HepG2 (cell line): ENCODE results near the gene MMP28. TPM values are rescaled to one million over a fixed set of nuclear protein-coding genes. Genes with fewer than 3 reads are reported as not detected.

Experiments
- CEBPB ChIP-seq: IDR thresholded peaks from 2 replicates; pipeline ENCODE4 v1.6.1; 2011; ENCODE audit warnings: low read depth, low read length, improper control_type of control experiment, borderline replicate concordance
- GABPB1 ChIP-seq: IDR thresholded peaks from 2 replicates; pipeline ENCODE4 v1.6.1; 2016; ENCODE audit warnings: mild to moderate bottlenecking, missing genetic modification reagents, moderate library complexity, missing compliant biosample characterization
- HNRNPLL ChIP-seq: fragments of 200-400 bp; formaldehyde crosslinking; IDR thresholded peaks from 2 replicates; pipeline ENCODE4 v1.6.1; 2017; ENCODE audit warnings: mild to moderate bottlenecking, low read depth, low read length; ENCODE audit not compliant: poor library complexity, severe bottlenecking
- HNRNPUL1 ChIP-seq: fragments of 200-400 bp; formaldehyde crosslinking; IDR thresholded peaks from 2 replicates; pipeline ENCODE4 v1.6.1; 2017; ENCODE audit warnings: low read depth, mild to moderate bottlenecking, low read length, moderate library complexity
- HOXA5 ChIP-seq: sonication (generic); formaldehyde crosslinking; IDR thresholded peaks from 2 replicates; pipeline ENCODE4 v1.4.0; 2020; ENCODE audit warnings: missing genetic modification reagents
- HOXD1 ChIP-seq: sonication (generic); formaldehyde crosslinking; IDR thresholded peaks from 2 replicates; pipeline ENCODE4 v1.5.0; 2020; ENCODE audit warnings: missing genetic modification reagents
- IRF9 ChIP-seq: sonication (generic); formaldehyde crosslinking; IDR thresholded peaks from 2 replicates; pipeline ENCODE4 v1.8.0; 2022; ENCODE audit warnings: missing genetic modification reagents, mild to moderate bottlenecking, borderline replicate concordance
- JARID2 ChIP-seq: sonication (generic); formaldehyde crosslinking; IDR thresholded peaks from 2 replicates; pipeline ENCODE4 v1.8.1; 2023; ENCODE audit warnings: missing genetic modification reagents, inconsistent platforms; ENCODE audit not compliant: insufficient replicate concordance
- MATR3 ChIP-seq: sonication (generic); formaldehyde crosslinking; IDR thresholded peaks from 2 replicates; pipeline ENCODE4 v1.4.0; 2020; ENCODE audit warnings: missing genetic modification reagents
- PHF5A ChIP-seq: IDR thresholded peaks from one replicate; pipeline ENCODE4 v1.6.1; 2018; ENCODE audit warnings: low read depth, missing genetic modification reagents; ENCODE audit not compliant: unreplicated experiment
- PRDM4 ChIP-seq: sonication (generic); formaldehyde crosslinking; IDR thresholded peaks from 2 replicates; pipeline ENCODE4 v1.9.0; 2021; ENCODE audit warnings: missing genetic modification reagents, borderline replicate concordance
- RXRA ChIP-seq: sonication (generic); formaldehyde crosslinking; IDR thresholded peaks from 2 replicates; pipeline ENCODE4 v1.5.1; 2020; ENCODE audit warnings: missing genetic modification reagents
- TRIM24 ChIP-seq: sonication (generic); formaldehyde crosslinking; IDR thresholded peaks from 2 replicates; pipeline ENCODE4 v1.8.0; 2022; ENCODE audit warnings: mild to moderate bottlenecking, missing genetic modification reagents
- ZBTB1 ChIP-seq: sonication (generic); formaldehyde crosslinking; IDR thresholded peaks from 2 replicates; pipeline ENCODE4 v1.4.0; 2020; ENCODE audit warnings: missing genetic modification reagents, borderline replicate concordance
- ZBTB25 ChIP-seq: IDR thresholded peaks from 2 replicates; pipeline ENCODE4 v1.6.1; 2018; ENCODE audit warnings: missing genetic modification reagents
- ZBTB38 ChIP-seq: sonication (generic); formaldehyde crosslinking; IDR thresholded peaks from 2 replicates; pipeline ENCODE4 v1.5.1; 2020; ENCODE audit warnings: mild to moderate bottlenecking, missing genetic modification reagents
- ZBTB8A ChIP-seq: sonication (generic); formaldehyde crosslinking; IDR thresholded peaks from 2 replicates; pipeline ENCODE4 v1.4.0; 2020; ENCODE audit warnings: mild to moderate bottlenecking, low read depth, missing genetic modification reagents, borderline replicate concordance
- ZNF207 ChIP-seq: fragments of 450-650 bp; IDR thresholded peaks from 2 replicates; pipeline ENCODE4 v1.6.1; 2016; ENCODE audit warnings: antibody characterized with exemption, borderline replicate concordance
- ZNF3 ChIP-seq: IDR thresholded peaks from 2 replicates; pipeline ENCODE4 v1.7.0; 2017; ENCODE audit warnings: inconsistent platforms
- ZNF563 ChIP-seq: sonication (generic); formaldehyde crosslinking; IDR thresholded peaks from 2 replicates; pipeline ENCODE4 v1.8.0; 2022; ENCODE audit warnings: mild to moderate bottlenecking, moderate library complexity, missing genetic modification reagents
- ZNF672 ChIP-seq: sonication (generic); formaldehyde crosslinking; IDR thresholded peaks from 2 replicates; pipeline ENCODE4 v1.8.1; 2022; ENCODE audit warnings: missing genetic modification reagents
- ZNF839 ChIP-seq: sonication (generic); formaldehyde crosslinking; IDR thresholded peaks from 2 replicates; pipeline ENCODE4 v1.4.0; 2020; ENCODE audit warnings: missing genetic modification reagents, mild to moderate bottlenecking, borderline replicate concordance
- ZSCAN31 ChIP-seq: sonication (generic); formaldehyde crosslinking; IDR thresholded peaks from 2 replicates; pipeline ENCODE4 v1.5.0; 2020; ENCODE audit warnings: low read depth, mild to moderate bottlenecking, missing genetic modification reagents
- polyA plus RNA-seq, 8 experiments: library from polyadenylated mRNA; depleted of rRNA in 3 of 8; stranded (reverse) in 7 of 8; unstranded in 1 of 8; fragments of >200 nt; fragmentation: Illumina TruSeq in 4 of 8; extraction: Trizol in 4 of 8; gene quantifications; 2 replicates each; pipeline versions ENCODE4 v1.2.1 to v1.2.3, GENCODE V29; 2011 to 2016; ENCODE audit warnings: low read depth in 4 of 8, missing spikeins in 1 of 8, mixed read lengths in 1 of 8; ENCODE audit not compliant: insufficient read depth in 1 of 8
- total RNA-seq, 5 experiments: library from RNA; depleted of rRNA; stranded (reverse); fragments of >200 nt; fragmentation: Illumina TruSeq; extraction: Trizol; gene quantifications; 2 replicates each; pipeline ENCODE4 v1.2.3, GENCODE V29; 2016; ENCODE audit warnings: low read depth in 1 of 5
- TF ChIP-seq, protein P1 (sequence below): sonication (generic); formaldehyde crosslinking; IDR thresholded peaks from 2 replicates; pipeline ENCODE4 v1.8.0; 2022; ENCODE audit warnings: missing genetic modification reagents, low read depth, mild to moderate bottlenecking, borderline replicate concordance

Gene MMP28
- total and polyA plus RNA-seq, 2 of the 13 experiments (the other 11 are each of a cell fraction or from before 2014, with no cell fraction given) = not detected

DNA sequence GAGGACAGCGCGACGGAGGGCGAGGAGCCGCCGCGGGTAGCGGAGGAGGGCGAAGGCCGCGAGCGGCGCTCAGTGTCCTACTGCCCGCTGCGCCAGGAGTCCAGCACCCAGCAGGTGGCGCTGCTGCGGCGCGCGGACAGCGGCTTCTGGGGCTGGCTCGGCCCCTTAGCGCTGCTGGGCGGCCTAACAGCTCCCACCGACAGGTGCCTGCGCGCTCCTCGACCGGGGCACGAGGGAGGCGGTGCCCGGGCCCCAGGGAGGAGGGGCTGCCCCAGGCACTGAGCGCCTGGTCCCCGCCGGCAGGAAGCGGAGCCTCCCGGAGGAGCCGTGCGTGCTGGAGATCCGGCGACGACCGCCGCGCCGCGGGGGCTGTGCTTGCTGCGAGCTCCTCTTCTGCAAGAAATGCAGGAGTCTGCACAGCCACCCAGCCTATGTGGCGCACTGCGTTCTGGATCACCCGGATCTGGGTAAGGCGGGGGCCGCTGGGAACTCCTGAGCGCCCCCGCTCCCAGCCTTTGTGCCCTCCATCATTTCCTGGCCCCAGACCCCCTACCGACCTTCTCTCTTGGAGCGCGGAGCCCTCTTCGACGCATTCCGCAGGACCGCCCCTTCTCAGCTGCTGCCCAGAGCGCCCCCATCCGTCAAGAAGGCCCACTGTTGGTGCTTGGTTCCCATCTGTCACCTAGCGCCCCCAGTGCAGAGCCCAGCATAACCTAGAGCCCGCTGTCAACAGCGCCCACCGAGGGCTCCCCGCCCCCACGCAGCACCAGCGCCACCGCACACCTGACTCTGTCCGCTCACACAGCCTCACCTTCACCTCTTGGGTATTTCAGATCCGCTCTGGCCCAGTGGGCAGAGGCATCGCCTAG lies 31.1 kb downstream of the MMP28 start (continued):
- TF ChIP-seq ZBTB1 (CRISPR knock-in tag) (no peak), MATR3 (CRISPR knock-in tag) (no peak), IRF9 (CRISPR knock-in tag) (peak; percentile 41; the same call in 1 of the 2 replicates), ZBTB38 (CRISPR knock-in tag) (peak; percentile 20; the same call in 1 of the 2 replicates), HNRNPLL (peak; percentile 77), ZBTB8A (CRISPR knock-in tag) (peak; percentile 59; the same call in 1 of the 2 replicates), PRDM4 (CRISPR knock-in tag) (no peak), JARID2 (CRISPR knock-in tag) (no peak), HNRNPUL1 (no peak), ZNF563 (peak; percentile 94), ZBTB25 (CRISPR knock-in tag) (no peak), RXRA (CRISPR knock-in tag) (peak; percentile 64; the same call in 1 of the 2 replicates), ZSCAN31 (peak; percentile 92), CEBPB (no peak), ZNF839 (CRISPR knock-in tag) (0 out of 2 replicates have a peak, but pooled peaks have one; percentile 39), TRIM24 (CRISPR knock-in tag) (no peak), ZNF207 (no peak), GABPB1 (CRISPR knock-in tag) (peak; percentile 82), HOXA5 (CRISPR knock-in tag) (peak; percentile 75; the same call in 1 of the 2 replicates), PHF5A (CRISPR knock-in tag) (no peak), HOXD1 (CRISPR knock-in tag) (peak; percentile 77), ZNF3 (CRISPR knock-in tag) (no peak), ZNF672 (CRISPR knock-in tag) (no peak)
- TF ChIP-seq, protein P1, sequence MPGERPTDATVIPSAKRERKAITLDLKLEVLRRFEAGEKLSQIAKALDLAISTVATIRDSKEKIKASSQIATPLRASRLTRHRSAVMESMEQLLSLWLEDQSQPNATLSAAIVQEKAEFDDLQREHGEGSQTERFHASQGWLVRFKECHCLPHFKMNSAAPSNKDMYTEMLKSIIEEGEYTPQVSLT (CRISPR knock-in tag) = no peak
